ENCODE results near the gene PTX3.

DNA sequence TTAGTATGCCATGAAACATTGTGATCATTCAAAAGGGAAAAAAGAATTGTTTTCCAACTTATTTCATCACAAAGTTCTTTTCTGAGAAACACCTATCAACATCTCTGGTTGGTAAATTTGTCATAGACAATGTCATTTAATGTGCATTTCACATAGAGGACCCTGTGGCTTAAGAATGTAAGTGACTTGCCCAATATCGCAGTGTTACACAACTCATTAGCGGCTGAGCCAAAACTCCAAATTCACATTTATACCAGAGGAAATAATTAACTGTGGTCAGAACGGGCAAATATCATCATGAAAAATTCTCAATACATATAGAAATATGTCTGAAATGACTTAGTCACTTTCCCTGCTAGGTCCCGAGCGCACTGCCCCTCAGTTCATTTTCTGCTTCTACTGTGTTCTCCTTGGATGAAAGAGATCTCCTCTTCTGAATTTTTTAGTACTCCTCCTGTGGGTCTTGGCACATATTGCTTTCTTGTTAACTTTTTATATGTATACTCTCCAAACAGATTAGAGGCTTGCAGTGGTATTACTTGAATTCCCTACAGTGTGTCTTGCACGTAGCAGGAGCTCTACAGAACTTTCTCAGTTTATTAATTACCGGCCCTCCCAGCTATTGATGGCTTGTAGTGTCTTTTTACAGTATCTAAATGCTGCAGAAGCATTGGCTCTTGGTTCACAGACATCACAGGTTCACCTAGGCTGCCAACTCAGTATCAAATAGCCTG, 33.1 kb downstream of the PTX3 start:
- TF ChIP-seq, protein P1, sequence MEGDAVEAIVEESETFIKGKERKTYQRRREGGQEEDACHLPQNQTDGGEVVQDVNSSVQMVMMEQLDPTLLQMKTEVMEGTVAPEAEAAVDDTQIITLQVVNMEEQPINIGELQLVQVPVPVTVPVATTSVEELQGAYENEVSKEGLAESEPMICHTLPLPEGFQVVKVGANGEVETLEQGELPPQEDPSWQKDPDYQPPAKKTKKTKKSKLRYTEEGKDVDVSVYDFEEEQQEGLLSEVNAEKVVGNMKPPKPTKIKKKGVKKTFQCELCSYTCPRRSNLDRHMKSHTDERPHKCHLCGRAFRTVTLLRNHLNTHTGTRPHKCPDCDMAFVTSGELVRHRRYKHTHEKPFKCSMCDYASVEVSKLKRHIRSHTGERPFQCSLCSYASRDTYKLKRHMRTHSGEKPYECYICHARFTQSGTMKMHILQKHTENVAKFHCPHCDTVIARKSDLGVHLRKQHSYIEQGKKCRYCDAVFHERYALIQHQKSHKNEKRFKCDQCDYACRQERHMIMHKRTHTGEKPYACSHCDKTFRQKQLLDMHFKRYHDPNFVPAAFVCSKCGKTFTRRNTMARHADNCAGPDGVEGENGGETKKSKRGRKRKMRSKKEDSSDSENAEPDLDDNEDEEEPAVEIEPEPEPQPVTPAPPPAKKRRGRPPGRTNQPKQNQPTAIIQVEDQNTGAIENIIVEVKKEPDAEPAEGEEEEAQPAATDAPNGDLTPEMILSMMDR (conservative IDR thresholded peaks at IDR 0.05; ENCODE audit: low read depth, low read length): no peak
- no peak for TF ChIP-seq EZH2 (IDR thresholded peaks at IDR 0.05; ENCODE audit: borderline replicate concordance, low read depth, low read length, poor library complexity, severe bottlenecking)

Data from A673 (cell line).